SJSA1 (cell line): Measurements from ENCODE around the gene GJB4. TPM values are rescaled to one million over a fixed set of nuclear protein-coding genes. Genes with fewer than 3 reads are reported as not detected.
"Not testable (repeated sequence)": the region's sequence is repeated elsewhere in the genome, so short reads cannot be mapped to it uniquely, and the experiment has no call there.

ENCODE experiments used
- DNase-seq, 2 experiments: peaks; one replicate each; pipeline ENCODE4 v3.0.0-alpha.2; 2015 to 2020; ENCODE audit warnings: low spot score in 2 of 2, low read depth in 1 of 2
- H3K27ac ChIP-seq: fragments of 250-450 bp; sonication (Bioruptor Pico); 2 replicates; pipeline ENCODE4 v1.5.1; 2020; ENCODE audit warnings: mild to moderate bottlenecking, moderate library complexity
- H3K27me3 ChIP-seq: fragments of 250-450 bp; sonication (Bioruptor Pico); replicated peaks from 2 replicates; pipeline ENCODE4 v1.5.1; 2020; ENCODE audit warnings: mild to moderate bottlenecking, moderate library complexity
- H3K36me3 ChIP-seq: fragments of 250-450 bp; sonication (Bioruptor Pico); 2 replicates; pipeline ENCODE4 v1.5.1; 2020; ENCODE audit warnings: mild to moderate bottlenecking
- H3K4me1 ChIP-seq: fragments of 250-450 bp; sonication (Bioruptor Pico); replicated peaks from 2 replicates; pipeline ENCODE4 v1.6.1; 2021; ENCODE audit warnings: mild to moderate bottlenecking
- H3K4me3 ChIP-seq: fragments of 250-450 bp; sonication (Bioruptor Pico); 2 replicates; pipeline ENCODE4 v1.5.1; 2020; ENCODE audit warnings: mild to moderate bottlenecking
- H3K9me3 ChIP-seq: fragments of 250-450 bp; sonication (Bioruptor Pico); replicated peaks from 2 replicates; pipeline ENCODE4 v1.5.1; 2020; ENCODE audit warnings: mild to moderate bottlenecking
- total RNA-seq: library from RNA; depleted of rRNA; stranded (reverse); fragments of >200 nt; shearing (Covaris generic); gene quantifications from 2 replicates; pipeline ENCODE4 v1.2.3, GENCODE V29; 2014

The GJB4 gene
- total RNA-seq, 1 experiment from 2014 or later: not detected

- H3K4me3 ChIP-seq: no peak overlapping the region
- no peak overlapping the region for H3K27ac ChIP-seq
- 0 out of 2 replicates have a peak, but pooled peaks cover 2% of the 10 kb centered on the region for H3K9me3 ChIP-seq
- H3K36me3 ChIP-seq: no peaks in the 10 kb centered on the region
- H3K4me1 ChIP-seq: no peaks in the 10 kb centered on the region
- DNase-seq: no peak
- no peaks in the 10 kb centered on the region for H3K27me3 ChIP-seq
These were observed 3.6 kb upstream of the GJB4 start for GRCh38 chr1:34755961-34756360.

- Histone ChIP-seq H3K4me1 (no peaks in the 10 kb centered on the region), H3K27ac (no peak overlapping the region), H3K4me3 (no peak overlapping the region), H3K27me3 (no peaks in the 10 kb centered on the region), H3K36me3 (no peaks in the 10 kb centered on the region), H3K9me3 (0 out of 2 replicates have a peak, but pooled peaks cover 2% of the 10 kb centered on the region)
- no peak for DNase-seq
These were observed 2.2 kb upstream of the GJB4 start for GRCh38 chr1:34757386-34757785.

GRCh38 chr1:34758751-34759150 is 789 bp upstream of the GJB4 start:
- Histone ChIP-seq H3K4me1 (peaks cover 7% of the 10 kb centered on the region; the same call in 1 of the 2 replicates), H3K36me3 (no peaks in the 10 kb centered on the region), H3K27ac (no peak overlapping the region), H3K9me3 (no peaks in the 10 kb centered on the region), H3K4me3 (no peak overlapping the region), H3K27me3 (no peaks in the 10 kb centered on the region)
- DNase-seq: no peak

- Histone ChIP-seq H3K27ac (no peak overlapping the region), H3K36me3 (no peaks in the 10 kb centered on the region), H3K4me1 (peaks cover 7% of the 10 kb centered on the region; the same call in 1 of the 2 replicates), H3K27me3 (no peaks in the 10 kb centered on the region), H3K9me3 (no peaks in the 10 kb centered on the region), H3K4me3 (no peak overlapping the region)
- DNase-seq: no peak
These were observed 1.7 kb downstream of the GJB4 start for GRCh38 chr1:34761176-34761761.

GRCh38 chr1:34761776-34762307 is 2.3 kb downstream of the GJB4 start:
- no peaks in the 10 kb centered on the region for H3K27me3 ChIP-seq
- no peaks in the 10 kb centered on the region for H3K9me3 ChIP-seq
- DNase-seq: no peak
- no peak overlapping the region for H3K27ac ChIP-seq
- H3K4me1 ChIP-seq: peaks cover 7% of the 10 kb centered on the region; the same call in 1 of the 2 replicates
- no peaks in the 10 kb centered on the region for H3K36me3 ChIP-seq
- no peak overlapping the region for H3K4me3 ChIP-seq

GRCh38 chr1:34762474-34763141 is 3.1 kb downstream of the GJB4 start:
- Histone ChIP-seq H3K27me3 (no peaks in the 10 kb centered on the region), H3K4me3 (no peak overlapping the region), H3K36me3 (no peaks in the 10 kb centered on the region), H3K9me3 (no peaks in the 10 kb centered on the region), H3K4me1 (peaks cover 7% of the 10 kb centered on the region; the same call in 1 of the 2 replicates), H3K27ac (no peak overlapping the region)
- no peak for DNase-seq

- no peaks in the 10 kb centered on the region for H3K27me3 ChIP-seq
- H3K27ac ChIP-seq: no peak overlapping the region
- H3K4me3 ChIP-seq: no peak overlapping the region
- H3K4me1 ChIP-seq: peaks cover 7% of the 10 kb centered on the region; the same call in 1 of the 2 replicates
- peak in 1 of 2 experiments; percentile 13 for DNase-seq
- no peaks in the 10 kb centered on the region for H3K9me3 ChIP-seq
- no peaks in the 10 kb centered on the region for H3K36me3 ChIP-seq
These were observed 3.7 kb downstream of the GJB4 start for GRCh38 chr1:34763142-34763781.

GRCh38 chr1:34768856-34769255 is 9.3 kb downstream of the GJB4 start:
- no peak overlapping the region for H3K27ac ChIP-seq
- 0 out of 2 replicates have a peak, but pooled peaks cover 6% of the 10 kb centered on the region for H3K27me3 ChIP-seq
- H3K36me3 ChIP-seq: no peaks in the 10 kb centered on the region
- H3K4me3 ChIP-seq: no peak overlapping the region
- no peak for DNase-seq
- no peaks in the 10 kb centered on the region for H3K9me3 ChIP-seq
- no peaks in the 10 kb centered on the region; the same call in 1 of the 2 replicates for H3K4me1 ChIP-seq

- Histone ChIP-seq H3K27ac (no peak overlapping the region), H3K4me3 (no peak overlapping the region), H3K36me3 (no peaks in the 10 kb centered on the region), H3K4me1 (no peaks in the 10 kb centered on the region), H3K27me3 (peaks cover 9% of the 10 kb centered on the region; the same call in 1 of the 2 replicates), H3K9me3 (no peaks in the 10 kb centered on the region)
- DNase-seq: no peak
These were observed 11.5 kb downstream of the GJB4 start for GRCh38 chr1:34770891-34771504.

- no peak overlapping the region for H3K27ac ChIP-seq
- no peaks in the 10 kb centered on the region for H3K9me3 ChIP-seq
- H3K27me3 ChIP-seq: peaks cover 14% of the 10 kb centered on the region; the same call in 1 of the 2 replicates
- no peaks in the 10 kb centered on the region for H3K36me3 ChIP-seq
- H3K4me1 ChIP-seq: no peaks in the 10 kb centered on the region
- H3K4me3 ChIP-seq: no peak overlapping the region
- DNase-seq: no peak
These were observed 12.2 kb downstream of the GJB4 start for GRCh38 chr1:34771573-34772371.

- not testable (repeated sequence) for H3K9me3 ChIP-seq, H3K4me1 ChIP-seq
- H3K27me3 ChIP-seq: peaks cover 14% of the 10 kb centered on the region
These were observed 13.6 kb downstream of the GJB4 start for GRCh38 chr1:34773114-34773513.

GRCh38 chr1:34774957-34775356 is 15.4 kb downstream of the GJB4 start:
- peaks cover 25% of the 10 kb centered on the region for H3K27me3 ChIP-seq
- no peaks in the 10 kb centered on the region for H3K4me1 ChIP-seq
- no peaks in the 10 kb centered on the region for H3K36me3 ChIP-seq
- DNase-seq: no peak
- H3K4me3 ChIP-seq: no peak overlapping the region
- H3K9me3 ChIP-seq: no peaks in the 10 kb centered on the region
- no peak overlapping the region for H3K27ac ChIP-seq

More at GRCh38 chr1:34773114-34773513, 13.6 kb downstream of the GJB4 start:
- H3K36me3 ChIP-seq, H3K27ac ChIP-seq, DNase-seq, H3K4me3 ChIP-seq: not testable (repeated sequence)

- Histone ChIP-seq H3K4me1 (0 out of 2 replicates have a peak, but pooled peaks cover 5% of the 10 kb centered on the region), H3K4me3 (no peak overlapping the region), H3K36me3 (no peaks in the 10 kb centered on the region), H3K27ac (no peak overlapping the region), H3K27me3 (peaks cover 43% of the 10 kb centered on the region), H3K9me3 (no peaks in the 10 kb centered on the region)
- no peak for DNase-seq
These were observed 17.4 kb downstream of the GJB4 start for GRCh38 chr1:34776911-34777310.
